HG03565 (cell line): Measurements from ENCODE around the gene E2F8.
"Not testable (repeated sequence)": the region's sequence is repeated elsewhere in the genome, so short reads cannot be mapped to it uniquely, and the experiment has no call there.

Experiments used
- ATAC-seq: cut with Tn5 transposase; IDR thresholded peaks from one replicate; pipeline ENCODE4 v1.9.1; 2021; ENCODE audit warnings: mild to moderate bottlenecking, moderate library complexity; ENCODE audit not compliant: unreplicated experiment

Gene E2F8, protein sequence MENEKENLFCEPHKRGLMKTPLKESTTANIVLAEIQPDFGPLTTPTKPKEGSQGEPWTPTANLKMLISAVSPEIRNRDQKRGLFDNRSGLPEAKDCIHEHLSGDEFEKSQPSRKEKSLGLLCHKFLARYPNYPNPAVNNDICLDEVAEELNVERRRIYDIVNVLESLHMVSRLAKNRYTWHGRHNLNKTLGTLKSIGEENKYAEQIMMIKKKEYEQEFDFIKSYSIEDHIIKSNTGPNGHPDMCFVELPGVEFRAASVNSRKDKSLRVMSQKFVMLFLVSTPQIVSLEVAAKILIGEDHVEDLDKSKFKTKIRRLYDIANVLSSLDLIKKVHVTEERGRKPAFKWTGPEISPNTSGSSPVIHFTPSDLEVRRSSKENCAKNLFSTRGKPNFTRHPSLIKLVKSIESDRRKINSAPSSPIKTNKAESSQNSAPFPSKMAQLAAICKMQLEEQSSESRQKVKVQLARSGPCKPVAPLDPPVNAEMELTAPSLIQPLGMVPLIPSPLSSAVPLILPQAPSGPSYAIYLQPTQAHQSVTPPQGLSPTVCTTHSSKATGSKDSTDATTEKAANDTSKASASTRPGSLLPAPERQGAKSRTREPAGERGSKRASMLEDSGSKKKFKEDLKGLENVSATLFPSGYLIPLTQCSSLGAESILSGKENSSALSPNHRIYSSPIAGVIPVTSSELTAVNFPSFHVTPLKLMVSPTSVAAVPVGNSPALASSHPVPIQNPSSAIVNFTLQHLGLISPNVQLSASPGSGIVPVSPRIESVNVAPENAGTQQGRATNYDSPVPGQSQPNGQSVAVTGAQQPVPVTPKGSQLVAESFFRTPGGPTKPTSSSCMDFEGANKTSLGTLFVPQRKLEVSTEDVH

DNA sequence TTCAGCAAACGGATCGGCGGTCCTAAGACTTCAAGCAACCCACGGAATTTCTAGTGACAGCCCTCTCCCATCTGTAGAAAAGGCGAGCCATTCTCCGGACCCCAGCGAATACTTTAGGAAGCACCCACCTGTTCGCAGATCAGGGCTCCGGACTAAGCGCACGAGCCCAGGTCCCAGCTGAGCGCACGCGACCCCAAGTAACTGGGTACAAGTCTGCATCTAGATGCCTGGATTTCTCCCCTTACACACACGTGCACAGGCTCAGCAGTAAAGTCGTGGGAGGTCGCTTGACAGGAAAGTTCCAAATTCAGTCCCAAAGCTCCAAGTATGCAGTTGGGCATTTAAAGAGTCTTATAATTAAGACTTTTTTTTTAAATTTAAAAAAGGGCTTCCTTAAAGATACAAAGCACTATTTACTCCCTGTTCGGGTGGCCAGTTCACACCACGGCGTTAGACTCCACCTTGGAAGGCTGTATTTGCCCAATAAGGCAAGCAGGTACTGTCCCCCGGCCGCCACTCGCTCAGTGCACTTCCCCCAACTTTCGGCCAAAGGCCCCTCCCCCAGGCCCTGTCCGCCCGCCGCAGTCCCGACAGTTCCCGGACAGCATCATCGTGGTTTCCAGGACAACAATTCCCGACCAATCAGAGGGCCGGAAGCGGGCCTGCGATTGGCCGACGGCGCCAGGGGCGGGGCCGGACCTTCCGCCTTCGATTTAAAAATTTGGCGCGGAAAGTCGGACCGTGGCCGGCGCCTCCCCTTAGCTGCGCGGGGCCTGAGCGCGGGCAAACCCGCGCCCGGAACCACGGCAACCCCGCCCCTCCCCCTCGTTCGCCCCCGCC is at the start of gene E2F8:
Gene E2F8 (minus strand): TSS at position 526 of the 840 bp plus-strand sequence. CDS start 824 bp downstream, outside the sequence.
- ATAC-seq = peak; percentile 91

DNA sequence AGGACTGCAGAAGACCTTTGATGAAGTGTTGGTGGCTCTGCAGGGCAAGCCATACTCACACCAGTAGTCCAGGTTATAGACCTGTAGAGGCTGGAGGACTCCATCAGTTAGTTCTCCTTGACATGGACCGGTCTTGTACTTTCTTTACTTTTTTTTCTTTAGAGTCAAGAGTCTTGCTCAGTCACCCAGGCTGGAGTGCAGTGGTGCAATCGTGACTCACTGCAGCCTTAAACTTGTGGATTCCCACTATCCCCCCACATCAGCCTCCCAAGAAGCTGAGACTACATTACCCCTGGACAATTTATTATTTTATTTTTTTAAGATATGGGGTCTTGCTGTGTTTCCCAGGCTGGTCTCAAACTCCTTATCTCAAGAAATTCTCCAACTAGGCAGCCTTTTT is 49.6 kb upstream of the E2F8 start:
- ATAC-seq = no peak

DNA sequence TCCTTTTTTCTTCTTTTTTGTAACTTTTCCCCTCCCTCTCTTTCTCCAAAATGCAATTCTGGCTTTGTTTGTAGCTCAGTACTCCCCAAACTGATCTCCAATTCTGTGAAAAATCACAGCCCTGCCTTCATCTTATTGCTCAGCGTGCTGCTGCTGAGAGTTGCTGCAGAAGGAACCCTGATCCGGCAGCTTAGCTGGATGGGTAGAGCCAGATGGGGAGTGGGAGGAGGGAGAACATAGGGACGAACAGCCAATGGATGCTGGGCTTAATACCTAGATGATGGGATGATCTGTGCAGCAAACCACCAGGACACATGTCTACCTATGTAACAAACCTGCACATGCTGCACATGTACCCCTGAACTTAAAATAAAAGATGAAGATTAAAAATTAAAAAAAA is 47.5 kb upstream of the E2F8 start:
- no peak for ATAC-seq

DNA sequence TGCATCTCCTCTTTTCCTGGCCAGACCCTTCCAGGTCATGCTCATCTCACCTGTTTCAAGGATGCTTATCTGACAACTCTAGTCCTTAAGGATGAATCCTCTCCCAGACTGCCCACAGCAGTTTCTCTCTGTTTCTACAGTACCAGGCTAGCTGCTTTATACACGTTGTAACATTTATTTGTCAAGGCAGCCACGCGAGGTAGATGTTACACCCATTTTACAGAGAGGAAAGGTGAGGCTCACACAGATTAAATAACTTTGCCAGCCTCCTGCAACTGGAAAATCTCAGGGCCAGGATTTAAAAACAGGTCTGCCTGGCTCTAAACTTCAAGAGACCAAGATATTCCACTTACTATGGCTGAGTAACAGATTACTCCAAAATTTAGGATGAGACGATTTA is 45.7 kb upstream of the E2F8 start:
- no peak for ATAC-seq

DNA sequence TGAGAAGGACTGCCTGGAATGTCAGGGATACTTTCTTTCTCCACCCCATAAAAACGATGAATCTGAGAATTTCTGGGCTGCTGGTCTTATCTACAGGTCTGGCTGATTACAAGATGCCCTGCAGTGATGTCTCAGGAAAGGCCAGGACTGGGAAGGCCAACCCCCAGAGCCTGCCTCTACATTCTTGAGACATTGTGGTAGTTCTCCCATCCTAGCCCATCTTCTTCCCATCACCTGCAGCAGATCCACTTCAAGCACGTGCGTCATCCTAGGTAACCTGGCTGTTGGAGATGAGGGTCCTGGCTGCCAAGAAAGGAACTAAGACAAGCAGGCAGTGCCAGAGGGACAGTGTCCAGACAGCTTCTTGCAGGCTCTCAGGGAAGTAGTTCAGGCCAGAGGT is 44.1 kb upstream of the E2F8 start:
- no peak for ATAC-seq

DNA sequence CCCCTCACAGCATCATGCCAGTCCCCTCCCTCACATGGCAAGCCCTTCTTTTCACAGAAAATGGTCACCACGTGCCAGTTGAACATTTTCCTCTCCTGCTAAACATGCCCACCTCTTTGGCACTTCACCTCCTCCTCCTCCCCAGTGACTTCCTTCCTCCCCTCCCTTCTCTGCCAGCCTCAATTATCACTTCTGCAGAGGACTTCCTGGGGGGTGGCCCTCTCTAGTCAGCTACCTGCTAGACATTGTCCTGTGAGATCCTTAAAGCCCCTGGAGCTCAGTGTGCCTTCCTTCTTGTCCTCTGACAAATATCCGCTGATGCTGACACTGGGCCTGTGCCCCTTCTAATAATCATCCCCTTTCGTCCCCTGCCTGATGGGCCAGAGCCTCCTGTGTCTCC is 43.2 kb upstream of the E2F8 start:
- ATAC-seq = no peak

DNA sequence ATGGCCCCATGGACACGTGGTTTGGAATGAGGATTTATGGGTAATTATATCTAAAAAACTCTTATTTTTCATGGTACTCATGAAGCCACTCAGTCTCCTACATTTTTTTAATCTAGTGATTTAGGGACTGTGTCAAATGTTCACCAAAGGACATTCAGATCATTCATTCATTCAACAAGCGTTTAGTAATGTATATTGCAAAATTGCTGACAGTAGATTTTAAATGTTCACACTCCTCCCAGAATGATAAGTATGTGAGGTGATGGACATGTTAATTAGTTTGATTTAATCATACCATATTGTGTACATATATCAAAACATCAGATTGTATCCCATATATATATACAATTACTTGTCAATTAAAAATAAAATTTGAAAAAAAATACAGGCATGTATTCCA is 40.8 kb upstream of the E2F8 start:
- no peak for ATAC-seq

DNA sequence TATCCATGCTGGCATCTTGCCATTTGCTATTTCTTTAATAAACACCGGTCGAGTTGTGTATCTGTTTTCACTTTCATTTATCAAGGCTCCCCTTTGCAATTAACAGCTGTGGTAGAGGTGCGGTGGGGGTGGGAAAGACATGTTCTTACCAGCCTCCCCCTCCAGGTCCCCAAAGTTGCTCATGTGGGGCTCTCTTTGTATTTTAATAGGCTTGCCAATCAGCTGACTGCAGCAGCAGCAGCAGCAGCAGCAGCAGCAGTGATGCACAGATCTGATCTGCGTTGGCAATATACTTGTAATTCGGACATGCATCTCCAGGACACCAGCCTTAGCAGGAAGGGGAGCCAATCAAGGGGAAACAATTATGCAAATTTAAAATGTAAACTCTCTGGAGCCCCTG is 40.3 kb upstream of the E2F8 start:
- no peak for ATAC-seq

DNA sequence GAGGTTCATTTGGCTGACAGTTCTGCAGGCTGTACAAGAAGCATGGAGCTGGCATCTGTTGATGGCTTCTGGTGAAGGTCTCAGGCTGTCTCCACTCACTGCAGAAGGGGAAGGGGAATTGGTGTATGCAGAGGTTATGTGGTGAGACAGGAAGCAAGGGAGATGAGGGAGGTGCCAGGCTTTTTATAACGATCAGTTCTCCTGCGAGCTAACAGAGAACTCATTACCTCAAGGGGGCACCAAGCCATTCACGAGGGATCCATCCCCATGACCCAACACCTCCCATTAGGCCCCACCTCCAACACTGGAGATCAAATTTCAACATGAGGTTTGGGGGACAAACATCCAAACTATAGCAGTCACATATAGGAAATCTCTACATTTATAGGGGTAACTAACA is 38.7 kb upstream of the E2F8 start:
- no peak for ATAC-seq

DNA sequence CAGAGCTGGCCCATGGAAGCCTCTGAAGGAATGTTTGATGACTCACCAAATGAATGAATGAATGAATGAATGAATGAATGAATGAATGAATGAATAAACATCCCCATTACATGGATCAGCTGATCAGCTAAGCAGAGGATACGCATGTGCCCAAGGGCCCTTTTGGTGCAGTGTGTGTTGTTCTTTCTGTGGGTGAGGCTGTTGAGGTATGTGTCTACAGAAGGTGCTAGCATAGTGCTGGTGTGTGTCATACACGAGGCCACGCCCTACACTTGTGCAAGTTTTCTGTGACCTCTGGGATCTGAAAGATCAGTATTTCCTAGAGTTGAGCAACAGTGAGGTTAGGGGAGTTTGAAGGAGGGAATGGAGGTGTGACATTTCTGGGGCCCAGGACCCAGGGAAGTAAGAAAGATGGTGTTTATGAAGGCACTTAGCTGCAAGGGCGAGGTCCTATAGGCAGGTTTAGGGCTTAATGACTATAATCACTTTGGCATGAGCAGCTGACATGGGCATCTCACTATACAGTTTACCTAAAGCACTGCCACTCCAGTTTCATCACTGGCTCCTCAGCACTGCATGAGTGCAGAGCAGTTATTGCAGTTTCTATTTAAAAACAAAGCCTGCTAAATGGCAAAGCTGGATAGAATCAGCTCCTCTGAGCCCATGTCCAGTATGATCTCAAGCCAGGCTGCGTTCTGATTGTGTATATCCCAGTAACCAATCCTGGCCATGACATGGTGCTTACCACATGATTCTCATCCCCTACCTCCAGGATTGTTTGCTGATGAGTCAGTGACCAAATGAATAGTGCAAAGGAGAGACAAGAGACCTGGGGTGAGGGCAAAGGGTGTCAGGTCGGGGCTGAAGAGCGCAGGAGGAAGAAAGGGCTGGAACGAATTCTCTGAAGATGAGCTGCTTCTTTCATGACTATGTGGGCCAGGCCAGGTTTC is 36.4 kb upstream of the E2F8 start:
- ATAC-seq = no peak

DNA sequence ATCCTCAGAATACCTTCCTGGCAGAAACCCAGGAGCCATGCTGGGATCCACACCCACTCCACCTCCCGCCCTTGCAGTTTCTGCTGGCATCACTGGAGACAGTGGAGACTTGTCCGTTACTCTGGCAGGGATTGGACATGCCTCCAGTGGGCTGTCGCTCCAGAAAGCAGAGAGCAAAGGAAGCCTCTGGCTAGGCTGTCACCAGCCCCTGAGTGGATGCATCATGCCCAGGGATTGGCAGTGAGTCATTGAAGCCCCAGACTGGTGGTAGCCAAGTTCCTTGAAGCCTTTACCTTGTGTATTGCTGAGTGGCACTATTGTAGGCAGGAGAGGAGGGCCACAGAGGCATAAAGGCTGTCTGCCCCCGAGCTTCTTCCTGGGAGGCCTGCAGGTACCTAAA is 34.8 kb upstream of the E2F8 start:
- no peak for ATAC-seq

DNA sequence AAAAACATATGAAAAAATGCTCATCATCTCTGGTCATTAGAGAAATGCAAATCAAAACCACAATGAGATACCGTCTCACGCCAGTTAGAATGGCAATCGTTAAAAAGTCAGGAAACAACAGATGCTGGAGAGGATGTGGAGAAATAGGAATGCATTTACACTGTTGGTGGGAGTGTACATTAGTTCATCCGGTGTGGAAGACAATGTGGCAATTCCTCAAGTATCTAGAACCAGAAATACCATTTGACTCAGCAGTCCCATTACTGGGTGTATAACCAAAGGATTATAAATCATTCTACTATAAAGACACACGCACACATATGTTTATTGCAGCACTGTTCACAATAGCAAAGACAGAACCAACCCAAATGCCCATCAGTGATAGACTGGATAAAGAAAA is 32.5 kb upstream of the E2F8 start:
- not testable (repeated sequence) for ATAC-seq

DNA sequence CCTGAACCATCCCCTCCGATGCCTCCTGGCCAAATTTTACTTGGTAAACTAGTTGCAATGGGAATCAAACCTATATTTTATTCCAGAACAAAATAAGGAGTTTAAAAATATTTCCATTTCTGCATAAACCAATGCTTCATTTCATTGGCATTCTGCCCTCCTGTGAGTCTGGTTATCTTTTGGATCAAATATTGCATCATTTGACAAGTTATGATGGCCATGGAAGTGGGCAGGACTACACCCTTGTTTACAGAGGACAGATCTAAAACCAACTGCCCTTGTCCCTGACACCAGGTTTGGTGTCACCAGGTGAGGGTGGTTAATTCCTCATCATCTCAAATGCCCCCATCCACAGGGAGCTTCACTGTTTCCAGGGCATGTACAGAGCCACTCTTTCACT is 28.2 kb upstream of the E2F8 start:
- ATAC-seq = no peak

DNA sequence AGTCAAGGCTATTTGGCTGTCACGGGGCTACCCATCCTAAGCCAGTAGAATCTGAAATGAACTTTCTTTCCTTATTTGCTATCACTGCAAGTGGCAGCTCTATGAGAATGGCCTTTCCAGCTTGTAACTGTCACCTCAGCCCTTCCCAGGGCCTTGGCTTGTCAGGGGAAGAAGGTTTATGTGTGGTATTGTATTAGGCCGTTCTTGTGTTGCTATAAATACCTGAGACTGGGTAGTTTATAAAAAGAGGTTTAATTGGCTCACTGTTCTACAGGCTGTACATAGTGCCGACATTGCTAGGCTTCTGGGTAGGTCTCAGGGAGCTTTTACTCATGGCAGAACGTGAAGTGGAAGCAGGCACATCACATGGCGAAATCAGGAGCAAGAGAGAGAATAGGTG is 26.8 kb upstream of the E2F8 start:
- ATAC-seq = no peak

DNA sequence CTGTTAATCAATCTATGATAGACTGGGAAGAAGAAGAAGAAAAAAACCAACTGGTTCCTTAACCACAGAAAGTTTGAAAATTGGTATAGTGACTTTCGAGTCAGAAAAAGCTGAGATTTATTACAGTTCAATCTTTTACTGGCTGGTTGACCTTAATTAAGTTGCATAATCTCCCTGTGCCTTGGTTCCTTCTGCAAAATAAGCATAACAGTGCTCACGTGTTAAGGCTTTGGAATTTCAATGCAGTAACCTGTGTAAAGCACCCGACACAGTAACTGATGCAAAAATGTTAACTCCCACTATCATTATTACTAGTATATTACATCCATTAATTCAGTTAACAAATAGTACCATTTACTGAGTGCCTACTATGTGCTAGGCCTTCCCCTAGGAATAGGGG is 22.6 kb upstream of the E2F8 start:
- no peak for ATAC-seq

DNA sequence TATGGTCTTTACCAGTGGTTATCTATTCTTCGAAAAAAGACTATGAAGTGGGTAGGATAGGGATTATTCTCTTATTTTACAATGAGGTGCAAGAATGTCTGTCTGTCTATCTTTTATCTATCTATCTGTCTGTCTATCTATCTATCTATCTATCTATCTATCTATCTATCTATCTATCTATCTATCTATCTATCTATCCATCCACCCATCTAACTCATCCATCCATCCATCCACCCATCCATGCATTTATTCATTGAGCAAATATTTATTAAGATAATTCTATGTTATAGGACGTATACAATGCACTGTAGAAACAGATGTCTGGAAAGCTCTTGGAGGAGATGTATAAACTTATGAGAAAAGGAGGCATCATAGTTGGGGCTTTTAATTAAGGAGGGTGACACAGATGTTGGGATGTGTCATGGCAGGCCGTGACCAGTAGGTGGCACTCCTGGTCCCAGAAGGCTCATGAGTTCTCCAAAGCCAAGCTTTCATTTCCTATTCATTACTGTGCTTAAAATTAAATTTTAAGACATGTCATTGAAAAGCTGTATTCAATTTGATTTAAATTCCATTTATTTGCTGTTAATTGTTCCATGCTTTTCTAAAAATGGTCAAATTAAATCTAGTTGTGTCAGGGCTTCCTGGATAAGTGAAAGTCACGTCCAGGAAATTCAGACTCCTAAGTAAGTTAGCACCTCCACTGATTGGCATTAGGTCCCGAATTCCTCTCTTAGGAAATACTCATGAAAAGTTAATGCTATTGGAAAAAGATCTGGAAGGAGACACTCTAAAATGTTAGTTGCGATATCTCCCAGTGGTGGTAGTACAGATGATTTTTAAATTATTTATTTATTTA is 19.0 kb upstream of the E2F8 start:
- peak; percentile 79 for ATAC-seq

DNA sequence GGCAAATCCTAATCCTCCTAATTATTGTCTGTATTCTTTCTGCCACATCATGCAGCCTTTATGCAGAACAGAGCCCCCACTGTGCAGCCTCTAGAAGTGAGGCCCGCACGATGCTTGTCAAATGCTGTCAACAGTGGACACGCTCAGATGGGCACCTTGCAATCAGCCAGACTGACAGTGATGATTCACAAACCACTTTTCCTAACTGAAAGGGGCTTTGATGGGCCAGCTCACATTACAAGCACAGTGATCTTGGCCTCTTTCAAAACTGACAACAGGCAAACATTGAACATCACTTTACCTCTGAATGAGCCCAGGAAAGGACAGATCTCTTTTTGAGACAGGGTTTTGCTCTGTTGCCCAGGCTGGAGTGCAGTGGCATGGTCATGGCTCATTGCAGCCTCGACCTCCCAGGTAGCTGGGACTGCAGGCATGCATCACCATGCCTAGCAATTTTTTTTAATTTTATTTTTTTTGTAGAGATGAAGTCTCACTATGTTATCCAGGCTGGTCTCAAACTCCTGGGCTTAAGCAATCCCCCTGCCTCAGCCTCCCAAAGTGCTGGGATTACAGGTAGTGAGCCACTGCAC is 18.0 kb upstream of the E2F8 start:
- no peak for ATAC-seq

DNA sequence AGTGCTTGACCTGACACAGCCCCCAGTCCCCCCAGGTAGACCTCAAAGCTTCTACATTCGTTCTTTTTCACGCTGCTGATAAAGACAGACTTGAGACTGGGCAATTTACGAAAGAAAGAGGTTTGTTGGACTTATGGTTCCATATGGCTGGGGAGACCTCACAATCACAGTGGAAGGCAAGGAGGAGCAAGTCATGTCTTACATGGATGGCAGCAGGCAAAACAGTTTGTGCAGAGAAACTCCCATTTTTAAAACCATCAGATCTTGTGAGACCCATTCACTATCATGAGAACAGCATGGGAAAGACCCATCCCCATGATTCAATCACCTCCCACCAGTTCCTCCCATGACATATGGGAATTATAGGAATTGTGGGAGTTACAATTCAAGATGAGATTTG is 13.7 kb upstream of the E2F8 start:
- ATAC-seq = not testable (repeated sequence)

DNA sequence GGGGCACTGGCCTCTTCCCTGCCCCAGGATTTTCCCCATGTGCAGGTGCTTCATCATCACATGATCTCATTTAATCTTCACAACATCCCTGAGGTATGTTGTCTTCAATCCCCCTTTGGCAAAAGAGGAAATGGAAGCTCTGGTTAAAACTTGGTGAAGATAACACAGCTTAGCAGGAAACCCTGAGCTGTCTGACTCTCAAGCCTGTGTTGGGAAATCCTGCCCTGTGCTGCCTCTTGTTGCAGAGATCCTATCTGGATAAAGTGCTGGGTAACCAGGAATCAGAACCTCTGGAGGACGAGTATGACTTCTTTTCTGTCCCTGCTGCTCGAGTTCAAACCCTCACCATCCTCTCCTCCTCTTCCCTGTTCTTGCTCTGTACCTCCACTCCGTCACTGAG is 13.1 kb upstream of the E2F8 start:
- no peak for ATAC-seq
